Liver (tissue), 3 donors: ENCODE results near the gene B3GALT2.

Experiments
- CTCF ChIP-seq: fragments of 150-350 bp; IDR thresholded peaks from 2 replicates; pipeline ENCODE4 v1.5.1; 2017; ENCODE audit warnings: improper control_type of control experiment, low read depth, low read length; ENCODE audit not compliant: missing input control
- EGR1 ChIP-seq, 2 donors: IDR thresholded peaks; 2 replicates each; pipeline ENCODE4 v1.6.1; 2016 to 2018; ENCODE audit warnings: antibody characterized with exemption in 2 of 2, low read depth in 2 of 2
- donor health status: healthy.
- donor health status: healthy.

GRCh38 chr1:193143285-193143684 is 43.1 kb downstream of the B3GALT2 start:
- TF ChIP-seq CTCF (peak; percentile 9), EGR1 (IDR thresholded peaks at IDR 0.05; ENCODE audit: low read depth in 2 of 2) (no peak)
